A549 (cell line): Measurements from ENCODE around the gene NAPEPLD. TPM values are rescaled to one million over a fixed set of nuclear protein-coding genes. Genes with fewer than 3 reads are reported as not detected.
"Not testable (repeated sequence)": the region's sequence is repeated elsewhere in the genome, so short reads cannot be mapped to it uniquely, and the experiment has no call there.

ENCODE experiments used
- ATAC-seq, 2 experiments: fragments of 200-7000 bp in 1 of 2; fragments of >200 bp in 1 of 2; cut with Nextera tagmentation in 1 of 2; cut with Tn5 transposase in 1 of 2; 3 replicates each; pipeline versions ENCODE4 v1.8.0 to v1.9.1; 2018 to 2020; ENCODE audit warnings: mild to moderate bottlenecking in 1 of 2, moderate library complexity in 1 of 2
- CTCF ChIA-PET: fragments of 300-600 bp; sonication (Branson Sonifier 250); formaldehyde crosslinking; extraction: SDS; loops from one replicate; lab custom pipeline; 2021; ENCODE audit warnings: antibody characterized with exemption, inconsistent platforms; lab: Yijun Ruan, JAX
- POLR2A ChIA-PET: fragments of 350-600 bp; formaldehyde crosslinking; extraction: SDS; loops from one replicate; lab custom pipeline; 2021; ENCODE audit warnings: antibody characterized with exemption, inconsistent platforms; lab: Yijun Ruan, JAX
- DNase-seq, 2 experiments: peaks; one replicate each; pipeline versions ENCODE4 v3.0.0 to v3.0.0-alpha.2; 2011 to 2016; ENCODE audit warnings: low read depth in 1 of 2, low spot score in 1 of 2
- FAIRE-seq: peaks from 2 replicates; lab custom pipeline; 2011; peaks lifted over from hg19 to GRCh38; lab: Jason Lieb, UNC
- H3K27ac ChIP-seq, 2 experiments: fragments of >200 bp; sonication (Bioruptor Twin); formaldehyde crosslinking; 3 replicates each; pipeline ENCODE4 v1.5.1; 2016 to 2017
- H3K4me1 ChIP-seq: fragments of >200 bp; sonication (Bioruptor Twin); formaldehyde crosslinking; 3 replicates; pipeline ENCODE4 v1.6.1; 2016
- H3K4me2 ChIP-seq: fragments of >200 bp; sonication (Bioruptor Twin); formaldehyde crosslinking; 3 replicates; pipeline ENCODE4 v1.6.1; 2016
- H3K4me3 ChIP-seq: fragments of >200 bp; sonication (Bioruptor Twin); formaldehyde crosslinking; 3 replicates; pipeline ENCODE4 v1.5.1; 2016
- H3K9me3 ChIP-seq: fragments of >200 bp; sonication (Bioruptor Twin); formaldehyde crosslinking; 3 replicates; pipeline ENCODE4 v1.6.1; 2016
- CBX2 ChIP-seq: fragments of 200-600 bp; sonication (generic); IDR thresholded peaks from 2 replicates; pipeline ENCODE4 v1.6.1; 2016; ENCODE audit warnings: low read depth, mild to moderate bottlenecking, borderline replicate concordance
- CHD2 ChIP-seq: fragments of 150-350 bp; IDR thresholded peaks from 2 replicates; pipeline ENCODE4 v1.6.1; 2014; ENCODE audit warnings: low read length; ENCODE audit not compliant: partially characterized antibody
- CHD4 ChIP-seq: fragments of 200-600 bp; sonication (generic); IDR thresholded peaks from 2 replicates; pipeline ENCODE4 v1.6.1; 2016; ENCODE audit warnings: antibody characterized with exemption, mild to moderate bottlenecking, borderline replicate concordance
- FOXS1 ChIP-seq: fragments of 250-450 bp; sonication (Bioruptor Pico); IDR thresholded peaks from 2 replicates; pipeline ENCODE4 v1.5.0; 2020; ENCODE audit warnings: mild to moderate bottlenecking, moderate library complexity
- HOXB5 ChIP-seq: fragments of 250-450 bp; sonication (Bioruptor Pico); IDR thresholded peaks from 2 replicates; pipeline ENCODE4 v1.5.0; 2020; ENCODE audit warnings: mild to moderate bottlenecking, moderate library complexity
- KDM5A ChIP-seq: fragments of 200-600 bp; sonication (generic); IDR thresholded peaks from 2 replicates; pipeline ENCODE4 v1.6.1; 2016; ENCODE audit warnings: antibody characterized with exemption, mild to moderate bottlenecking
- MAZ ChIP-seq: fragments of 150-350 bp; IDR thresholded peaks from 2 replicates; pipeline ENCODE4 v1.6.1; 2014; ENCODE audit warnings: antibody characterized with exemption, low read depth, low read length, borderline replicate concordance
- MYC ChIP-seq: IDR thresholded peaks from 2 replicates; pipeline ENCODE4 v1.6.1; 2012; ENCODE audit warnings: mild to moderate bottlenecking, inconsistent platforms, low read length, improper control_type of control experiment, borderline replicate concordance
- NPAS2 ChIP-seq: fragments of 250-450 bp; sonication (Bioruptor Pico); IDR thresholded peaks from 2 replicates; pipeline ENCODE4 v1.8.0; 2022; ENCODE audit warnings: mild to moderate bottlenecking, moderate library complexity, borderline replicate concordance
- POLR2A ChIP-seq: IDR thresholded peaks from 2 replicates; pipeline ENCODE4 v1.6.1; 2012; ENCODE audit warnings: mild to moderate bottlenecking, low read length
- RAD21 ChIP-seq, 2 experiments: fragments of >200 bp in 1 of 2; sonication (Bioruptor Twin) in 1 of 2; formaldehyde crosslinking in 1 of 2; IDR thresholded peaks in 1 of 2; conservative IDR thresholded peaks in 1 of 2; 2 replicates in 1 of 2; 3 replicates in 1 of 2; pipeline ENCODE4 v1.6.1; 2012 to 2018; ENCODE audit warnings: inconsistent platforms in 1 of 2
- SMC3 ChIP-seq: fragments of >200 bp; sonication (Bioruptor Twin); formaldehyde crosslinking; IDR thresholded peaks from 3 replicates; pipeline ENCODE4 v1.6.1; 2018; ENCODE audit warnings: inconsistent platforms
- WGBS: methylation state at CpG from one replicate; pipeline ENCODE4 v1.1.6; 2017; ENCODE audit errors: missing lambda C conversion rate; 5-methylcytosine and 5-hydroxymethylcytosine counted together
- polyA plus RNA-seq, 4 experiments: library from polyadenylated mRNA; depleted of rRNA in 3 of 4; stranded (reverse); fragments of >200 nt; fragmentation: RNase III in 1 of 4; extraction: RNeasy Plus Mini Kit Qiagen cat#74134 plus additional on column Dnase treatment in 1 of 4; gene quantifications; 2 replicates in 3 of 4; 3 replicates in 1 of 4; pipeline ENCODE4 v1.2.3, GENCODE V29; 2011 to 2017
- TF ChIP-seq, protein P1 (sequence below): IDR thresholded peaks from 2 replicates; pipeline ENCODE4 v1.6.1; 2012; ENCODE audit warnings: low read depth, borderline replicate concordance

The NAPEPLD gene
- polyA plus RNA-seq, 2 of the 4 experiments (the other 2 are of a cell fraction), result 10.1 to 12.0 TPM

DNA sequence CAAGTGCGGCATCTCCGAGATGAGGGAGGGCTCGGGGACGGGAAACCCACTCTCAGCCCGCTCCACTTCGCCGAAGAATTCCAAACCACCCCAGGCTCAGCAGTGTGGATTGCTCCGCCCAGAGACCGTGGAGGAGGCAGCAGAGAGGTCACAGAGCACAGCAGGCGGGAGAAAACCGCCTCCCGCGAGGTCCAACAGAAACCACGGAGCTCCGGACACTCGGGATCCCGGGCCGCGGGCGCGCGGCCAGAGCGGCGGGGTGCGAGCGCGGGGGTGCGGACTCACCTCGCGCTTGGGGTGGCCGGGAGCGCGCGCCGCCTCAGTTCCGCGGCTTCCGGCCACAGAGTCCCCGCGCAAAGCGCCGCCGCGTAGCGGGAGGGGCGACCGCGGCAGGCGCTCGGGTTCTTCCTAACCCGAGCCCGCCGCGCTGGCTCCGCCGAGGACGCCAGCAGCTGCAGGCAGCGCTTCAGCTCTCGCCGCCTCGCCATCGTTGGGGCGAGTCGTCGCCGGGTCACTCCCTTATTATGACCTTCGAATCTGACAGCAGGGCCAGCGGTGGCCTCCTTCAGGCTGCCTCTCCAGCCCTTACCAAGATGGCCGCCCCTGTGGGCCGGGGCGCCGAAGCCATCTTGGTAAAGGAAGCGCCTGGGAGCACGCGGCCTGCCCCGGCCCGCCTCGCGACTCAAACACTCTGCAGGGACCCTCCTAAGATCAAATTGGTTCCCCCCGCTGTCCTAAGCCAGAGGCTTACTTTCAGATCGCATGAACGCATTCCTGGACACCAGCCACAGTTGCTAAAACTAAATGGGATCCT, at the start of gene NAPEPLD (continued):
- TF ChIP-seq FOXS1 (peak; percentile 46; the same call in 1 of the 2 replicates), MAZ (no peak), CHD4 (no peak), MYC (peak; percentile 92), NPAS2 (CRISPR knock-in tag) (peak; percentile 3; the same call in 1 of the 2 replicates), CBX2 (no peak), HOXB5 (CRISPR knock-in tag) (peak; percentile 92; the same call in 1 of the 2 replicates), SMC3 (no peak), KDM5A (no peak), RAD21 (conservative IDR thresholded peaks at IDR 0.05 in 1 of 2, IDR thresholded peaks at IDR 0.05 in 1 of 2) (no peak), CHD2 (peak; percentile 78), POLR2A (peak; percentile 21)
- TF ChIP-seq, protein P1, sequence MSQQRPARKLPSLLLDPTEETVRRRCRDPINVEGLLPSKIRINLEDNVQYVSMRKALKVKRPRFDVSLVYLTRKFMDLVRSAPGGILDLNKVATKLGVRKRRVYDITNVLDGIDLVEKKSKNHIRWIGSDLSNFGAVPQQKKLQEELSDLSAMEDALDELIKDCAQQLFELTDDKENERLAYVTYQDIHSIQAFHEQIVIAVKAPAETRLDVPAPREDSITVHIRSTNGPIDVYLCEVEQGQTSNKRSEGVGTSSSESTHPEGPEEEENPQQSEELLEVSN, result peak; percentile 95

DNA sequence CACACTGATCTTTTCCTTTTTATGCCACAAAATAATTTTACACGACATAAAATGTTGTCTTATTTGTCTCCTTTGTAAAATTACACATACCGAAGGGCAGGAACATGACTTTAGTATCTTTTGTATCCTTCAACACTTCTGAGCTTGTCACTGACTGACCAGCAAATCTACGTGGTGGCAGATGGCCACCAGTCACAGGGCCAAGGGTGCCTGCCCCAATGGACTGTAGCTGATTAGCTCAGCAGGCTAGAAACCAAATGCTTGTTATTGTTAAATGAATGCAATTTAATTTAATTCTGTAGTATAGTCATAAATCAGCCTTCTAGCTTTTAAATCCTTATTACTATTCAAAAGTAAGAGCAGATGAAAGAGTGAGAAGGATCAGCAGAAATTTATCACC, 49.2 kb upstream of the NAPEPLD start:
- FAIRE-seq, H3K9me3 ChIP-seq, ATAC-seq, H3K4me2 ChIP-seq, H3K4me1 ChIP-seq, H3K27ac ChIP-seq, DNase-seq, H3K4me3 ChIP-seq, CTCF ChIA-PET, POLR2A ChIA-PET: not testable (repeated sequence)
- WGBS, result 63% methylated on average over 3 of the region's 3 CpGs

DNA sequence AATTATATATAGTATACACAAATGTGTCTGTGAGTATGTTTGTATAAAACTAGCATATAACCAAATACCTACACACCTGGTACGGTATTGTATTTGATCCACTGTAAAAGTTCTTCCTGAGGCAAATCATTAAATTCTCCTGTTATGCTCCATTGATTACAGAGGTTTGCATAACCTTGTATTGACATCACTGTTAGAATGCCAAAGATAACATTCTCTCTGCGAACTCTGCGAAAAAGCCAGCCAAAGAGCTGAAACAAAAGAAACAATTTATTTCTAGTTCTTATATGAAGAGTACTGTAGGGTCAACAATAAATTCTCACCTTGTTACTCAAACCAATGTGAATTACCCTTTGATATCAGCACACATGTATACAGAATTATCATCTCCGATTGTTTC, 46.5 kb upstream of the NAPEPLD start:
- H3K9me3 ChIP-seq, CTCF ChIA-PET, ATAC-seq, H3K4me2 ChIP-seq, H3K4me3 ChIP-seq, H3K27ac ChIP-seq, FAIRE-seq, POLR2A ChIA-PET, DNase-seq, H3K4me1 ChIP-seq: not testable (repeated sequence)
- 75% methylated on average over 4 of the region's 4 CpGs for WGBS

DNA sequence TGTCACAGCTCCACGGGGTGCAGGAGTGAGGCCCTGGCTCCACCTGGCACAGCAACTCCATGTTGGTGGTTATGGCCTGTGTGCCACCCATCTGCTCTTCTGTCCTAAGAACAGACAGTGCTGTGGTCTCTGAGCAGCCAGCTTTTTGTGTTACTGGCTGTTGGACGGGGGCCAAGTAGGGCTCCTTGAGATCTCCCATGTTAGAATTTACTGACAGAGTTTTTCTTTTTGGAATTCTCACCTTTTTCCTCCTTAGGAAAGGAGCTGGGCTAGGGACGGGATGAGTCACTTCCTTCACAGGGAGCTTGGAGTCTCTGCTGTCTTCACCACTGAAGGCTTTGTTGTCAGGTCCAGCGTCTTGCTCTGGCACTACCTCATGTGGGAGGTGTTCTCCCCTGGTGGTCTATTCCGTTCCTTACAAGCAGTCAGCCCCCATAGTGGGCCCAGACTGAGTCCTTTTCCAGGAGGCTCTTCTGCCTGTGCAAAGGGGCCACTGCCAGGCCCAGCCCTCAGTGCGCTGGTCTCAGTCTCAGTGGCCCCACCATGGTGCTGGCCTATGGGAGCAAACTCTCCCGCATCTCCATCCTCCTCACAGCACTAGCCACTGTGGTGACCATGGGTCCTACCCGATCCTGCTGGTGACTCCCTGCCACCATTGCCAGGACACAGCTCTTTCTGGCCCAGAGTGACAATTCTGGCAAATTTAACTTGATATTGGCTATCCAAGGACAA, 23.7 kb upstream of the NAPEPLD start:
- ATAC-seq, result peak; percentile 39 to 70; a peak in 4 of 6 replicates
- CTCF ChIA-PET, H3K27ac ChIP-seq, FAIRE-seq, DNase-seq, H3K4me3 ChIP-seq, H3K9me3 ChIP-seq, H3K4me1 ChIP-seq, POLR2A ChIA-PET, H3K4me2 ChIP-seq: not testable (repeated sequence)
- 64% methylated on average over 8 of the region's 8 CpGs for WGBS

DNA sequence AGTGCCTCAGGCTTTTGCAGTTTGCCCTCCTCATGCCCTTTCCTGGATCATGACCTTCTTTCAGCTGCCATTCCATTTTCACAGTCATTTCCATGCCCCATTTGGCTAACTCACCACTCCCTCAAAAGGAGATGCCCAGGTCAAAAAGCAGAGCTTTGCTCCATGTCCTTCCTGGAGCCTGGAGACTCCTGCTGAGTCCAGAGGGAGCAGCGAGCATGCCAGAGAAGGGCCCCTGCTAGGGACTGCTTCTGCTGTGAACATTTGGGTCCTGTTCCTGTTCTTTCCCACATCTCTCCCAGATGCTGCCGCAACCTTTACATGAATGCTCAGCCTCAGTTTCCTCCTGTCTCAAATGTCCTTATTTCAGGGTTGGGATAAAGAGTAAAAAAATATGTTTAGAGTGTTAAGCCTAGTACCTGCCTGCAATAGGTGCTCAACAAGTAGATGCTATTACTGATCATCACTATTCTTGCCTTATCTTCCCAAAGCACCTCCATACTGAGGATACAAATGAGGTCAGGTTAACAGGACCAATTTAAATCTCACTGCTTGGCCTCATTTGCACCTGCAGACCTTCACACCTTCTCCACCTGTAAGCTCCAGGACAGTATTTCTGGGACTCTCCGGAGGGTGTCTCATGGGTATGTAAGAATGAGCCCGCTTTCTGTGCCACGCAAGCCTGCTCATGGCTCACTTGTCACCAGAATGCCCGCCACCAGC, 23.0 kb upstream of the NAPEPLD start:
- CTCF ChIA-PET, result not testable (repeated sequence)
- ATAC-seq, result peak in 1 of 2 experiments; percentile 38; a peak in 1 of 6 replicates
- 90% methylated on average over 6 of the region's 6 CpGs for WGBS

DNA sequence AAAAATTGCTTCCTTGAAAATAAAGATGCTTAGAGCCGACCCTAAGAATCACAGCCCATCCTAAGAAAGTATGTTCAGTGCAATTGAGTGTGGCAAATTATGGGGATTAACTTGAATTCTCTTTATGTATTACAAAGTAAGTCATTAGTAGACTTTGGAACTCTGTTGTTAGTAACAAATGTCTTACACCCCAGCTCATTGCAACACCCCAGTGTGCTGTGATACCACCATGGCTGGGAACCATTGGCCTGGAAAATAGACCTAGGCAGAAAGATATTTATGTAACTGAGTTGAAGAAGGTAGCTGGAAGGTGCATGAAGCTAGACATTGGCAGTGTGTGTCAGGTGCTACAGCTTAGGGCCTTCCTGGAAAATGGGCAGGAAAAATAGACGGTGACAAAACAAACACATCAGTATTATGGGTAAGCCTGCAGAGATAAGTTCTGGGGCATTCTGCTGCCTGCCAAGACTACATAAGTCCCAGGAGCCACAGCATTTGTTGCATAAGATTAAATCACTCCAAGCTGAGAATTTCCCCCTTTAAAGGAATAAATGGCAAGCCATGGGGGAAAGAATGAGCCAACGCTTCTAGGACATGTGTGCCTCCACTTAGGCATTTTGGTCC, 18.1 kb upstream of the NAPEPLD start:
- DNase-seq, ATAC-seq, FAIRE-seq, POLR2A ChIA-PET, H3K9me3 ChIP-seq, H3K4me2 ChIP-seq, H3K4me3 ChIP-seq, H3K4me1 ChIP-seq, H3K27ac ChIP-seq, CTCF ChIA-PET: not testable (repeated sequence)
- WGBS, result 77% methylated on average over 3 of the region's 3 CpGs

More for the DNA sequence above, 23.0 kb upstream of the NAPEPLD start:
- POLR2A ChIA-PET, H3K27ac ChIP-seq, H3K9me3 ChIP-seq, FAIRE-seq, DNase-seq, H3K4me1 ChIP-seq, H3K4me3 ChIP-seq, H3K4me2 ChIP-seq: not testable (repeated sequence)

DNA sequence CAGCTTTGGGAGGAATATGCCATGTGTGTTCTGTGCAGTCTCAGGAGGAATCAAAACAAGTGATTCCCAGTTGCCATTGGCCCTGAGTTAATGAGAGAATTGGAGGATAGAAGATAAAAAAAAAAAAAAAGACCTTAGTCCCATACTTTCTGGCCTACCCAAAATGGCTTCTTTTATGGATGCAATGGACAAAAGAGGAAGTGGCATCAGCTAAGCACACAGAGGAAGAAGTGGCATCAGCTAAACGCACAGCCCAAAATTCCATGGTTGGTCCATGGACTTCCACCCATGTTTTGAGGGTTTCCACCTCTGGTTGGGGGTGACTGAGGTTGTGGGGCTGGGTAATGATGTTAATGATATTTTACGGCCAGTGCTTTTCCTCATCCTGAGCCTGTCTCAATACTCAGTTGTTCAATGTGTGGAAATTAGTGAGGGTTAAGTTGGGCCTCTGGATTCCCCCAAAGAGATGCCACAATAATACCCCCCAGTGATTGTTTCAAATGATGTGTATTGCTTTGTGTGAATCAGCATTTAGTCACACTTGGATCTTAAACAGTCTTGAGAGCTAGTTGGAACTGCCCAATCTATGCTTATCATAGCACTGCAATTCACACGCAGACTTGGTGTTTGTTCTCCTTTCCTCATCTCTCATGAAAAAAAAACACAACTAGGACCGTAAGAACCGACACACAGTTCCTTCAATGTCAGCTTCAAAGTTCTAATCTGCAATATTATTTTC, 14.4 kb upstream of the NAPEPLD start:
- ATAC-seq, CTCF ChIA-PET, H3K9me3 ChIP-seq, FAIRE-seq, H3K4me1 ChIP-seq, DNase-seq, H3K4me3 ChIP-seq, POLR2A ChIA-PET, H3K27ac ChIP-seq, H3K4me2 ChIP-seq: not testable (repeated sequence)
- WGBS, result 78% methylated on average over 5 of the region's 5 CpGs
